Erythroblast (primary cell): ENCODE data around the gene PARD3.
"Not testable (repeated sequence)": the region's sequence is repeated elsewhere in the genome, so short reads cannot be mapped to it uniquely, and the experiment has no call there.

Experiments
- DNase-seq, 2 experiments: peaks; one replicate each; lab custom pipeline; 2025; lab: John Stamatoyannopoulos, UW
- GATA1 ChIP-seq: IDR thresholded peaks from 2 replicates; pipeline ENCODE4 v1.6.1; 2011; ENCODE audit warnings: low read depth, mild to moderate bottlenecking, control low read depth, low read length, moderate library complexity
- POLR2A ChIP-seq: IDR thresholded peaks from 2 replicates; pipeline ENCODE4 v1.6.1; 2011; ENCODE audit warnings: mild to moderate bottlenecking, low read length

PARD3 gene

DNA sequence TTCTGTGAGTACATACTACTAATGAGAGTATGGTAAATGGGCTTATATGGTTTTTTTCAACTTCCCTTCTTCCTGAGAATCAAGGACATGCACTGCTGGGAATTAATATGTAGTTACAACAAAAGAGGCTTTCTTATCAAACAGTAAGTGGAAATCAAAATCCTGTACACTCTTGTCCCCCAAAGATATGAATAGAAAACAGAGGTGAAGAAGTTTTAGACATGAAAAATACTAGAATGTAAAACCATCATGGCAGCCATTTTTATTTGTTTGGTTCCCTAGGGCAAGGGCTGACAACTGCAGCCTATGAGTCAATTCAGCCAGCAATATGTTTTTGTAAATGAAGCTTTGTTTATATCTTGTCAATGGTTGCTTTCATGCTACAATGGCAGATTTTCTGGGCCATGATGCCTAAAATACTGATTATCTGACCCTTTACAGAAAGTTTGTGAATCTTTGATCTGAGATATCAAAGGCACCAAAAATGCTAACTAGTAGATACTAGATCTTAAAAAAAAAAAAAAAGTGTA lies 422.4 kb downstream of the PARD3 start:
- no peak for TF ChIP-seq GATA1
- TF ChIP-seq POLR2A: no peak
- DNase-seq: no peak

- not testable (repeated sequence) for DNase-seq
Observed at GRCh38 chr10:34391168-34391567, 423.9 kb downstream of the PARD3 start.

GRCh38 chr10:34389801-34390200 lies 425.3 kb downstream of the PARD3 start:
- no peak for DNase-seq
- TF ChIP-seq GATA1 (no peak), POLR2A (no peak)

- TF ChIP-seq POLR2A: no peak
- no peak for TF ChIP-seq GATA1
- DNase-seq: no peak
Observed at GRCh38 chr10:34386921-34387320, 428.2 kb downstream of the PARD3 start.

- TF ChIP-seq POLR2A: no peak
- TF ChIP-seq GATA1: no peak
- no peak for DNase-seq
Observed at GRCh38 chr10:34384372-34384771, 430.7 kb downstream of the PARD3 start.

- no peak for DNase-seq
- no peak for TF ChIP-seq GATA1
- TF ChIP-seq POLR2A: no peak
Observed at GRCh38 chr10:34382626-34383025, 432.5 kb downstream of the PARD3 start.

DNA sequence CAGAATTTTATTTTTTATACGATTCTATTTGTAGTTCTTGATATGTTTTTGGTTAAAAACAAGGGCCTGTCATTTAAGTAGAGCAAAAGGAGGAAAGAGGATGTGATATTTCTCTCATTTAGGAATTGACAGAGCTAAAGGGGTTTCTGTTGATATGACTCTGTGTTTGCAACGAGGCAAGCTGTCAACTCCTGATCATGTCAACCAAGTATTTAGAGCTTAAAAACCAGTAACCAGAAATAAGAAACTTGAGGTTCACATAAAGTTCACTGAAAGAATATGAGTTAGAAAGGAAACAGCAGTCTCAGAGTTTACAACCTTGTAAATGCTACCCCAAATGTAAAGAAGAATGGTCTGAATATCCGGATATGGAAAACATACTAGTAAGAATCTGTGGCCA lies 434.2 kb downstream of the PARD3 start:
- no peak for DNase-seq
- TF ChIP-seq GATA1 (no peak), POLR2A (no peak)

GRCh38 chr10:34378297-34378696 lies 436.8 kb downstream of the PARD3 start:
- TF ChIP-seq GATA1 (no peak), POLR2A (no peak)
- no peak for DNase-seq

DNA sequence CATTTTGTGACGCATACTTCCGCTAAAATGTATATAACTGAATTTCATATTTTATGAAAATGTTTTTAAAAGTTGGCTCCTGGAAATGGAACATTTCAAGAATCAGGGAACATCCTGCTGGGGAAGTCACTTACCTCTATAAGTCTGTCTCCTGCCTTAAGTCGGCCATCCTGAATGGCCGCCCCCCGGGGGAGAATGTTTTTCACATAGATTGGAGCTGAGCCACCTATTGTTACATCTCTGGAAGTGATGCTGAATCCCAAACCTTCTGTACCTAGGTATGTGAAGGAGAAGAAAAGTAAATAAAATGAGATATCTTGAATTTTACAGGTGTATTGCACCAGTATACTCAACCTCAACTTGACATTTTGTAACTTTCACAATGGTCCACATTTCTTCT lies 437.3 kb downstream of the PARD3 start:
- TF ChIP-seq POLR2A: no peak
- TF ChIP-seq GATA1: no peak

GRCh38 chr10:34374356-34375045 lies 440.6 kb downstream of the PARD3 start:
- DNase-seq: no peak
- TF ChIP-seq POLR2A (no peak), GATA1 (no peak)

More for the DNA sequence above, 437.3 kb downstream of the PARD3 start:
- DNase-seq: no peak

DNA sequence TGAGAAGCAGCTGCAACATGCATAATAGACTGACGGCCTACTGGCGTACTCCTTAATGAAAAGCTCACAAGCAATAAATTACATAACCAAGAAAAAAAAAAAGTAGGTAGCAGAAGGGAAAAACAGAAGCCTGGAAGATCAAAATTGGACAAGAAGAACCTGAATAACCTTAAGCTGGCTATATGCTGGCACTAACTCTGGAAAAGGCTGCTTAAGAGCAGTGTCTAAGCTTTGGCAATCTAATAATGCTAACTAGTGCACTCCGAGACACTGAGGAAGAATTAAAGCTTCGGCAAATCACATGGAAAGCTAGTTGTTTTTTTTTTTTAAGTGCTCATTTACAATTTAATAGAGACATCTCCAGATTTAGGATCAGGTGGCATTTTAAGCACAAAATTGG lies 441.9 kb downstream of the PARD3 start:
- TF ChIP-seq POLR2A (no peak), GATA1 (no peak)
- DNase-seq: no peak

- no peak for TF ChIP-seq POLR2A
- no peak for TF ChIP-seq GATA1
- DNase-seq: no peak
Observed at GRCh38 chr10:34372509-34372908, 442.6 kb downstream of the PARD3 start.

DNA sequence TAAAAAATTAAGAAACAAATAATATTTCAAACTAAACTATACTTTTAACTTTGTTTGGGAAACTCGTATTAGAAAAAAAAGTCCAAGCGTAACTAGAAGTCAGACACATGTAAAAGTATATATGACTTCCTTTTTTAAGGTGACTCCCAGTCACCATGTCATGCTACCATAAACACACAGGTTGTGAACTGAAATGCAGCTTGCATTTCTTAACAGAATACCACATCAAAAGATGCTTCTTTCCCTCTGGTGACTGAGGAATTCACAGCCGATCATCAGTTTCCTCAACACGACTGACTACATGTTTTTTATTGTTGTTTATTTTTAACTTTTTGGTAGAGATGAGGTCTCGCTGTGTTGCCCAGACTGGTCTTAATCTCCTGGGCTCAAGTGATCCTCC lies 445.0 kb downstream of the PARD3 start:
- DNase-seq: no peak
- no peak for TF ChIP-seq POLR2A
- no peak for TF ChIP-seq GATA1

GRCh38 chr10:34369120-34369519 lies 446.0 kb downstream of the PARD3 start:
- DNase-seq: no peak
- TF ChIP-seq GATA1: no peak
- TF ChIP-seq POLR2A: no peak
